SU-DHL-6 (cell line): ENCODE results near the gene KLRC3.

Experiments used
- CTCF ChIP-seq: fragments of 200-600 bp; sonication (generic); IDR thresholded peaks from one replicate; pipeline ENCODE4 v1.5.1; 2017; ENCODE audit warnings: antibody characterized with exemption, mild to moderate bottlenecking, low read length, moderate library complexity; ENCODE audit not compliant: insufficient read depth, poor library complexity, severe bottlenecking
- EZH2phosphoT487 ChIP-seq: fragments of 200-600 bp; sonication (generic), shearing (Covaris generic); conservative IDR thresholded peaks from 2 replicates; pipeline ENCODE4 v1.6.1; 2018; ENCODE audit warnings: mild to moderate bottlenecking, antibody characterized with exemption, low read length, moderate library complexity, mixed read lengths

- TF ChIP-seq CTCF (no peak), EZH2phosphoT487 (no peak)
Observed at GRCh38 chr12:10457760-10458159, 37.4 kb upstream of the KLRC3 start.
